Omental fat pad (tissue), 4 donors: Measurements from ENCODE around the gene COPS3. TPM values are rescaled to one million over a fixed set of nuclear protein-coding genes. Genes with fewer than 3 reads are reported as not detected.
A peak's percentile ranks its signal among the peaks of the same experiment; 100 is the strongest.

Experiments used
- ATAC-seq: fragments of 150-250 bp; one replicate; pipeline ENCODE4 v1.9.1; 2016; ENCODE audit warnings: mild to moderate bottlenecking, moderate library complexity; ENCODE audit not compliant: low FRiP score
- DNase-seq: peaks from one replicate; pipeline ENCODE4 v3.0.0-alpha.2; 2019; ENCODE audit warnings: low spot score
- total RNA-seq, 4 donors: library from RNA; depleted of rRNA; stranded (reverse); fragments of >200 nt; gene quantifications; one replicate each; pipeline ENCODE4 v1.1.0, GENCODE V29; 2016
- TF ChIP-seq, protein P1 (sequence below), 3 donors: fragments of 450-650 bp; IDR thresholded peaks; one replicate each; pipeline ENCODE4 v1.5.1; 2016 to 2017; ENCODE audit warnings: antibody characterized with exemption in 3 of 3, mild to moderate bottlenecking in 3 of 3, moderate library complexity in 2 of 3

The COPS3 gene
- total RNA-seq, 4 donors from 2014 or later: 39.9 to 68.9 (median 49.5) TPM

DNA sequence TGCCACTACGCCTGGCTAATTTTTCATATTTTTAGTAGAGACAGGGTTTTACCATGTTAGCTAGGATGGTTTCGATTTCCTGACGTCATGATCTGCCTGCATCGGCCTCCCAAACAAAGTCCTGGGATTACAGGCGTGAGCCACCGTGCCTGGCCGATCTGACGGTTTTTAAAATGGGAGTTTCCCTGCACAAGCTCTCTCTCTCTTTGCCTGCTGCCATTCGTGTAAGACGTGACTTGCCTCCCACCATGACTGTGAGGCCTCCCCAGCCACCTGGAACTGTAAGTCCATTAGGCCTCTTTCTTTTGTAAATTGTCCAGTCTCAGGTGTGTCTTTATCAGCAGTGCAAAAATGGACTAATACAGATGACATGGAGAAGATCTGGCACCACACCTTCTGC lies 39.4 kb downstream of the COPS3 start:
- ATAC-seq (no peak), DNase-seq (no peak)
- TF ChIP-seq, protein P1, sequence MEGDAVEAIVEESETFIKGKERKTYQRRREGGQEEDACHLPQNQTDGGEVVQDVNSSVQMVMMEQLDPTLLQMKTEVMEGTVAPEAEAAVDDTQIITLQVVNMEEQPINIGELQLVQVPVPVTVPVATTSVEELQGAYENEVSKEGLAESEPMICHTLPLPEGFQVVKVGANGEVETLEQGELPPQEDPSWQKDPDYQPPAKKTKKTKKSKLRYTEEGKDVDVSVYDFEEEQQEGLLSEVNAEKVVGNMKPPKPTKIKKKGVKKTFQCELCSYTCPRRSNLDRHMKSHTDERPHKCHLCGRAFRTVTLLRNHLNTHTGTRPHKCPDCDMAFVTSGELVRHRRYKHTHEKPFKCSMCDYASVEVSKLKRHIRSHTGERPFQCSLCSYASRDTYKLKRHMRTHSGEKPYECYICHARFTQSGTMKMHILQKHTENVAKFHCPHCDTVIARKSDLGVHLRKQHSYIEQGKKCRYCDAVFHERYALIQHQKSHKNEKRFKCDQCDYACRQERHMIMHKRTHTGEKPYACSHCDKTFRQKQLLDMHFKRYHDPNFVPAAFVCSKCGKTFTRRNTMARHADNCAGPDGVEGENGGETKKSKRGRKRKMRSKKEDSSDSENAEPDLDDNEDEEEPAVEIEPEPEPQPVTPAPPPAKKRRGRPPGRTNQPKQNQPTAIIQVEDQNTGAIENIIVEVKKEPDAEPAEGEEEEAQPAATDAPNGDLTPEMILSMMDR (IDR thresholded peaks at IDR 0.05): no peak

DNA sequence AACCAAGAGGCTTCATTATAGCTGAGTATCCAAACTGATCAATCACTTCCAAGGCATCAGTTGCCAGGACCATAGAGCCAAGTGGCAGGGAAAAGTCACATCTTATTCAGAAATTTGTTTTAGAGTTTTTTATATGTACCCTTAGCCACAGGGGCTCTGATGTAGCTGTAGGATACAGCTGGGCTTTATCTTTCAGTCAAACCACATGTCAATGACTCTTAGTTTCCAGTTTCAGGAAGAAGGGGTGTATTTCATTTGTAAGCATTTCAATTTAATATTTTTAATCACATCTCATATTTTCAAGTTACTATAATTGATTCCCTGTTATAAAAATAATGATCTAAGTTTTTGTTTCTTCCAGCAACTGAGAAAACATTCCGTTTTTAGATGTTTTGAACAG lies 41.2 kb downstream of the COPS3 start:
- no peak for ATAC-seq

DNA sequence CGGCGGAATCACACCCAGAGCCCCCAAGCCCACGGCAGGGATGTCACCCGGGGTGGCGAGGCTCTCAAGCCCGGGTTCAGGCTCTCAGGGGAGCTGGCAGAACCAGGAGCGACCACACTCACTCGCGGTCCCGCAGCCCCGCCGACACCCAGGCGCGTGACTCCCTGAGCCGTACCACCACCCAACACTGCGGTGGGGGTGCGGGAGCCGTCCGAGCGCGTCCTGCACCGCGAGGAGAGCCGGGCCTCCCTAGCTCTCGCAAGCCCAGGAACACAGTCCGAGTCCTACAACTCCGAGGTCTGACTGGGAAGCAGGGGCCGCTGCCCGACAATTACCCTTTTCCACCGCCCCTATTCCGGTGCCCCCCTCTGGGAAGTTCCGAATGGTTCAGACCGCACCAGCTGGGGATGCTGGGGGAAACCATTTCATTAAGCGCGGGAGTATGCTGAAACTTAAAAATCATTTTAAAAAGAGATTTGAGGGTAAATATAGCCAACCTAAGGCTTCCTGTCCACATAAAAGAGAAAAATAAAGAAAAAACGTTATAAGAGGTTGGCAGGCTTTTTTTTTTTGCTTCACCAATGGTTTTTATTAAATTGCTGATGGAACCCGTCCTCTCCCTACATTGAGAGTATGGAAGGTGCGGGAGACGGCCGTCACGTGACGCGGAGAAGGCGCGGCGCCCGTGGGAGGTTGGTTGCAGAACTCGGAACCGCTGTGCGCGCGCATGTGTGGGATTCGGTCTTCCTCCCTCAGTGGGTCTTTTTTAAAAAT lies 43.8 kb downstream of the COPS3 start, which contains the start of gene FLCN:
Gene FLCN (minus strand): TSS at position 143 of the 774 bp plus-strand sequence. CDS start 9,031 bp downstream, outside the sequence.
- DNase-seq (peak; percentile 92), ATAC-seq (peak; percentile 96)
- TF ChIP-seq, protein P1 (IDR thresholded peaks at IDR 0.05): no peak

More for the DNA sequence above, 41.2 kb downstream of the COPS3 start:
- TF ChIP-seq, protein P1 (IDR thresholded peaks at IDR 0.05): no peak
- DNase-seq: no peak

DNA sequence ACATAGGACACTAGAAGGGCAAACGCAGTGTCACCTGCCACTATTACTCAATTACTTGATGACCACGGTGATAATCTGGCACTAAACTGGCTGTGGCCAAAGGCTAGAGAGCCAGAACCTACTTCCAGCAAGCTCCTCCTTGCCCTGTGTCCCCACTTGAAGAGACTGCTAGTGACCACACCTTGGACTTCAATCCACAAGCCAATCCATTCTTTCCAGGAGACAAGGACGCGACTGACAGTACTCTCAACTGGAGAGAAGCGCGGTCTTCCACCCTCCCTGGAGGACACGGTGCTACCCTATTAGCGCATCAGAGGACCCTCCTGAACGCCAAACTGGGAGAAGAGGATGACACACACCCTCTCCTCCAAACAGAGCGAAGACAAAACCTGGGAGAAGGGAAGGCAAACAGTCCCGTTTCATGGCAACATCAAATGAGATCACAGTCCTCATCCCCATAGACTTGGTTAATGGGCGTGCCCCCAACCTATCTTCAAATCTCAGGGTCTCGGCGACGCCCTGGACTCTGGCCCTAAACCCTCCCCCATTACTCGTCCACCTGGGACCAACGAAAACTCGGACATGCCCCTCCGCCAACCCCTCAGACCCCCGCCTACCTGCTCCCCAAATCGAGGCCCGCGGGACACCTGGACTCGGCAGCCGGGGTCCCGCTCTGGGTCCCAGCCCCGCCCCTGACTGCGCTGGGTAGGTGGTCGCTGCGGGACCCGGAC lies 44.6 kb downstream of the COPS3 start:
- no peak for DNase-seq
- TF ChIP-seq, protein P1 (IDR thresholded peaks at IDR 0.05): no peak
- ATAC-seq: peak; percentile 15

DNA sequence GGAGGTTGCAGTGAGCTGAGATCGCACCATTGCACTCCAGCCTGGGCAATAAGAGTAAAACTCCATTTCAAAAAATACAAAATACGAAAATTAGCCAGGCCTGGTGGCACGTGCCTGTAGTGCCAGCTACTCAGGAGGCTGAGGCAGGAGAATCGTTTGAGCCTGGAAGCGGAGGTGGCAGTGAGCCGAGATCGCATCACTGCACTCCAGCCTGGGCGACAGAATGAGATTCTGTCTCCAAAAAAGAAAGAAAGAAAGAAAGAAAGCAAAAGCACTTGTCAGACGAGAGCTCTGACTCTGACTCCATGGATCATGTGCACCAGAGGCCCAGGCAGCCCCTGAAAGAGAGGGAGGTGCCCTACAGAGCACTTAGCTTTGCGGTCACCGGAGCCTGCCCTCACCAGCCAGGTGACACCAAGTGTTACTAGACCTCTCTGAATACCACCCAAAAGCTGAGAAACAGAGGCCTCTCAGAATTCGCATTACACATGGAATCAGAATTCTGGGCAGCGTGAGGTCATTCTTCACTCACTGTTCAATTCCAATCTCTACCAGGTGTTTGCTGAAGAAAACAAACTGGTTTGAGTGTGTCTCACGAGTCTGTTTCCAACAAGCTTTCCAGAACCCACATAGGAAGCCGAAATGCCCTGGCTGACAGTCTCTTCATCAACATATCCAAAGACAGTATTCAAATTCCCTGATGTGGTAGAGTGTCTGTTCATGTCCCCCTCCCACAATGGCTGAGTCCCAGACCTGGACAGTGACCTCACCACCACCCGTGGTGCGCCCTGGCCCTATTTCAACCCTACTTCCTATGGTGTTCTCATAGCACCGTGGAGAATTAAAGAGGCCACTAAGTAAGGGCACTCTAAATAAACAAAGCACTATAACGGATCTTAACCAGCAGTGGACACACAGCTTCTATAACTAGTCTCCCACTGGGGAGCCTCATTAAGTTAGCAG lies 45.6 kb downstream of the COPS3 start:
- ATAC-seq (no peak), DNase-seq (no peak)
- TF ChIP-seq, protein P1 (IDR thresholded peaks at IDR 0.05): no peak

DNA sequence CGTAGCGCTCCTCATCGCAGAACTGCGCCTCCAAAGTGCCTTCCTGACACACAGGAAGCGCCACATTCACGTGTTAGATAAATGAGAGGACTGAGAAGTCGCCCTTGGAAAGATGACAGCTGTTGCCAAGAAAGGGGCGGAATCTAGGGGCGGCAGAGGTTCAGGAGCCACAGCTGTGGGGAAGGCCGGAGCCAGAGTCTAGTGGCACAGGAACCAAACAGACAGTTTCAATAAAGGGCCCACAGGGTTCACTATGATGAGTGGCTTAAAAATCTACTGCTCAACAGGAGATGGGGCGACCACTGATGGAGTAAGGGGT lies 48.8 kb downstream of the COPS3 start:
- TF ChIP-seq, protein P1 (IDR thresholded peaks at IDR 0.05): no peak
- ATAC-seq (no peak), DNase-seq (no peak)
